HG03066 (cell line): Measurements from ENCODE around the gene L2HGDH.

Experiments
- ATAC-seq: cut with Tn5 transposase; IDR thresholded peaks from one replicate; pipeline ENCODE4 v1.9.1; 2021; ENCODE audit warnings: low read depth; ENCODE audit not compliant: unreplicated experiment

The L2HGDH gene

DNA sequence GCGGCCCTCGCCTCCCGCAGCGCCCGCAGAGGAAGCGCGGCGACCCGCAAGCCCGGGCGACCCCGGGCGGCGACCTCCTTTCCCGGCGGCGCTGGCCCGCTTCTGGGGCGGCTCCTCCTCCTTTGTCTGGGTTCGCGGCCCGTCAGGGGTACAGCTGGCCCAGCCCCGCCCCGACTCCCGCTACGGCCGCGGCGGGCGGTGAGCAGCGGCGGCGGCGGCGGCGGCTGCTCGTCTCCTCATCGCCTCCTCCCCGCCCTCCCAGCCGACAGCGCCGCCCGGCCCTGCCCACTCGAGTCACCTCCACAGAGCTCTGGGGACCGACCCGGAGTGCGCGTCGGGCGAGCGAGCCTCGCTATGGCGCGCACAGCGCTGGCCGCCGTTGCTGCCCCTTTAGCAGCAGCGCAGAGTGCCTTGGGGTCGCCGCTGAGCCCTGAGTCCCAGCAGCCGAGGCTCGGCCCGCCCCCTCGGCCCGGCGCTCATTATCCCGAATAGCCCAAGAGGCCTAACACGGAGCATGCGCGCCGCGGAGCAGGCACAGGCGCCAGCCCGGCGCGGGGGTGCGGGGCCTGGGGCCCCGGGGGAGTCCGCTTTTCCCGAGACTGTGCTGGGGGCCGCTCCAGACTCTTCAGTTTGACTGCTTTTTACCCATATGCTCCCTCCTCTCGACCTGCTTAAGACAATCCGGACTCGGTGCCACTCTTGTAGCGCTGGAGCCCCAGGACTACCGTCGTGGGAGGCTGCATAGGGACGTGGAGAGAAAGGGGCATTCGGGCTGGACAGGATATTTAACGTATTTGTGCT, 80.4 kb downstream of the L2HGDH start, which contains the start of gene SOS2:
Gene SOS2, minus strand, starts transcription at position 104 of the 801 bp plus-strand sequence. CDS start 295 bp downstream, outside the sequence.
- ATAC-seq = peak; percentile 80

DNA sequence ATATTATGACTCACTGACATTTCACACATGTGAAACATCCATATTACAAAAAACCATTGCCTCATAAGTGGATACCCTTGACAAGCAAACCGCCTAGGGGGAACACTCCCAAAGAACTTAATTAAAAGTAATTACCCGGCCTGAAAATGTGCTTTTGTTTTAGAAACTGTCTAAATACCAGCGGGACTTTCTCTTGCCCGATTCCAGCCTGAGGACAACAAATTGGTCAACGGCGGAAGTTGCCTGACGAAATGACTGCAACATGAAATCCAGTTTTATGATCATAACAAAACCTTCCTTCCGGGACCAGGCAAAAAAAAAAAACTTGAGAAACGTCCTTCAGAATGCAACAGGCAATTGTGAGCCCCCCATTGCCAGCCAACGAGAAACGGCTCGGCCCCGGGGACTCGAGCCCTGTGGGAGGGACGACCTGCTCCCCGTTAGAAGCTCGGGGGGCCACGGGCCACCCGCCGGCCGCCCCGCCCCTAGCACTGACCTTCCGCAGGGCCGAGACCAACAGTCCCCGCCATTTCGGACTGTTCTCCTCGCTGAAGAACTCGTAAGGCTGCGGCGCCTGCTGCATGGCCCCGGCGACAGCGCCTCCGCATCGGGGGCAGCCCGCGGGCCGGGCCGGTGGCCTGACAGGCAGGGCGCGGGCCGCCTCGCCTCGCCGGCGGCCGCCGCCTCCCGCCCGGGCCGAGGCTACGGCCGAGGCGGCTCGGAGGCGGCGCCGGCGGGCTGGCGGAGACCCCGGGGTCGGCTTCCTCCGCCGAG, 81.1 kb downstream of the L2HGDH start:
- peak; percentile 33 for ATAC-seq

DNA sequence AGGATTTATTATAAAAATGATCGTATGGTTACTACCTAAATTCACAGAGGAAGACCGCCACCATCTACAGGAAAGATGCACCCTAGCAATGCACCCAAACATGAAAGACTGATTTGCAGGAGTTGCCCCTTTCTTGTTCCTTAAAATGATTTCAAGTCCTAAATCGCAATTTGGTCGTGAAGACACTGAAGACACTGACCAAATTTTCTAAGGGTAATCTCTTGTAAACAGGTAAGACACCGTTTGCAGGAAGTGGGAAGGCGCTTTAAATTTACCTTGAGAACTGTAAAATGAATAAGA, 81.7 kb downstream of the L2HGDH start:
- no peak for ATAC-seq

DNA sequence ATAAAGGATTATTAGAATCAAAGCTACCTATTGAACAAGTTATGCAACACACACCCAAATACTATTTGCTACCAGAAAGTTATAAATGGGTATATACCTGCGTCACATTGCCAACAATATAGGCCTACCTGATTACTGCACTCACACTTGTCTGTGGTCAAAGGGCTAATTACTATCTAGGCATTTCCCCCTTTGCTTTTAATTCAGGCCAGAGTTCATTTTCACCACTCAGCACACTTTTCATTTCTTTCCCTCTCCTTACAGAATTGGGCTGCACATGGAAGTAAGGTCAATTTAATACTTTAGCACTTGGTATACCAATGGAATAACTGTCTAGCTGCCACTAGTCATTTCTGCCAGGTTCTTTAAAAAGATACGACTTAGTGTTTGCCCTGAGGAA, 82.3 kb downstream of the L2HGDH start:
- ATAC-seq = no peak

DNA sequence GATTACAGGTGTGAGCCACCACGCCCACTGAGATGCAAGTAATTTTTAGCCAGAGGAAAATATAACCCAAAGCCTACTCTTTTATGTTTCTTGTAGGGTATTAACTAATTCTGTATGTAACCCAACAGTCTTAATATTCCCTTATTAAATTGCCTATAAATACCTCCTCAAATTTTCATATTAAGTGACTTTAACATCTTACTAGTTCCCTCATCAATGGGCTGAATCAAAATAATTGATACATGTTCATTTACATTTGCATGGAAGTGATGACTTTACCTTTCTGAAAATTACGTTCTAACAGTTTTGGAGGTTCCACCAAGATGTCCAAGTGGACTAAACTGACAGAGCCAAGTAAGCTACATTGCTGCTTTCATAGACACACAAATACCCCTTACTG, 83.7 kb downstream of the L2HGDH start:
- ATAC-seq = no peak

DNA sequence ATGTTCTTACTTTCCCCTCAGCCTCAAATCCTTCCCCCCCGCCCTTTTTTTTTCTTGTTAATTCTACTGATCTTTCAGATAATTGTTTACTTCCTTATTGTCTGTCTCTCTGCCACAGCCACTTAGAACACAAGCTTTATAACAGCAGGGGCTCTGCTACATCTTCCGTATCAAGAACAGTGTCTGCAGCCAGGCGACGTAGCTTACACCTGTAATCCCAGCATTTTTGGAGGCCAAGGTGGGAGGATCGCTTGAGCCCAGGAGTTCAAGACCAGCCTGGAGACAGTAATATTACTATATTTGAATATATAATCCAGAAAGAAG, 86.1 kb downstream of the L2HGDH start:
- ATAC-seq = no peak

DNA sequence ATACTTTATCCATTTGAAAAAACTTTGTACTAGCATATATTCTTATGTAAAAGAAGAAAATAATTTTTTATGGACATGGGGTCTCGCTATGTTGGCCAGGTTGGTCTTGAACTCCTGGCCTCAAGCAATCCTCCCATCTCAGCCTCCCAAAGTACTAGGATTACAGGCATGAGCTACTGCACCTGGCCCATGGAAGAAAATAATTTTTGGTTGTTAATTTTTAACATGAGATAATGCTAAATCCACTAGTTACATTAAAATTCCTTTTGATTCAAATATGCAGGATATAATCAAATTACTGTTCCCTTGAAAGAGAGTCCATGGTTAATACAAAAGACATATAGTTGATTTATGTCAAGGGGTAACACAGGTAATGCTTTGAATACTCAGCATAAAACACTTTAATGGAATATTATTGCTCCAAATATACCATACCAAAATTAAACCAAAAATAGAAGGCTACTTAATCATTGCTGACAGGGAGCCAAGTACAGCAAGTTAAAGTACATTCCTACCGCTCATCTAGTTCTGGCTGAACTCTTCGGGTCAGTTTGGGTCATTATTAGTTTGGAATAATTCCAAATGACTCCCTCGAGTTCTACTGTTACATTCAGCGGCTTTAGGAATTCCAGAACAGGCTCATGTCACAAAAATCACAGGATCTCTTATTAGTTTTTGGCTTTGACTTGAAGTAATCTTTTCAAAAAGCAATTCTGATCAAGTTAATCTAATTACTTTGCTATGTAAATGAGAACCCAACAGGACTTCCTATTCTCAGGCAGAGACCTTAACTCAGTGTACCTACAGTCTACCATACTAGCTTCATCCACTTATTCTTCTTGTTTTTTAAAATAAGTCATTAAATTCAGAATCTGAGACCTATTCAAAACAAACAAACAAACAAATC, 86.7 kb downstream of the L2HGDH start:
- ATAC-seq = no peak

DNA sequence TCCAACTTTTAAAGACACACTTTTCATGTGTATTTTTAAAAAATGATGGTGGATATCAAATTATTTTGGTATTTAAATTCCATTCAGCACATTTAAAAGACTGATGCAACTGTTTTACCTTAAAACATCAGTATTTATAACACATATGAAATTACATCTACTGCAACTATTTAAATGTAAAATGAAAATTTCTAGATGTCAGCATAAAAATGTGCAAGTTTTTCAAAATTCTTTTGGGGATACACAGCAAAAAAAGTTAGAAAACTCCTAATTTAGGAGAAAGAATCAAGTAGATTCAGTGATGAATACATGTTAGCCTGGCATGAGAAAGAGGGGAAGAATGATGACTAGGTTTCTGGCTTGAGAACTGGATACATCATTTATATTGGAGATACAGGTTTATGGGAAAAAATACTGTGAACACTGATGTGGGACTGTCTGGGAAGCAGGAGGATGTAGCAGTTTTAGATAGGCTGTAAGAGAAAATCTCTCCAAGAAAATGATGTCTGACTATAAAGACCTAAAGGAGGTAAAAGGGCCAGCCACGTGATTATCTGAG, 89.9 kb downstream of the L2HGDH start:
- no peak for ATAC-seq

DNA sequence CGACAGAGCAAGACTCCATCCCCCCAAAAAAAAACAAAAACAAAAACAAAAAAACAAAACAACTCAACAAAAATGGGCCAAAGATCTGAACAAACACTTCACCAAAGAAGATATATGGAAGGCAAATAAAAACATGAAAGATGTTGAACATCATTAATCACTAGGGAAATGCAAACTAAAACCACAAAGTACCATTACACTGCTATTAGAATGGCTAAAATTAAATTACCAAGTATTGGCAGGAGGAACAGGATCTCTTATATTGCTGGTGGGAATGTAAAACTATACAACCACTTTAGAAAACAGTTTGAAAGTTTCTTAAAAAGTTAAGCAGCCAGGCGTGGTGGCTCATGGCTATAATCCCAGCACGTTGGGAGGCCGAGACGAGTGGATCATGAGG, 93.5 kb downstream of the L2HGDH start:
- no peak for ATAC-seq

DNA sequence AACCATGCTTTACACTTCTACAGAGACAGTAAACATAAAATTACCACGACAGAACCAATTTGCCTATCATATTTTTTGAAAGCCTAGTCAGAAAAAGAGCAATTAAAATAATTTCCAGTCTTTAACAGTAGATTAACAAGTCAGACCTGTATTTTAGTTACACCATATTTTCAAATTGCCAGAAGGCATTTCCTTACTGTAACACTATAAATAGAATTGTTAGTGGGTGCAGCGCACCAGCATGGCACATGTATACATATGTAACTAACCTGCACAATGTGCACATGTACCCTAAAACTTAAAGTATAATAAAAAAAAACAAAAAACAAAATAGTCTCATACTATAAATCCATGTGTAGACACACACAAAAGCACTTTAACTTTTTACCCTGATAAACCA, 96.6 kb downstream of the L2HGDH start:
- no peak for ATAC-seq

DNA sequence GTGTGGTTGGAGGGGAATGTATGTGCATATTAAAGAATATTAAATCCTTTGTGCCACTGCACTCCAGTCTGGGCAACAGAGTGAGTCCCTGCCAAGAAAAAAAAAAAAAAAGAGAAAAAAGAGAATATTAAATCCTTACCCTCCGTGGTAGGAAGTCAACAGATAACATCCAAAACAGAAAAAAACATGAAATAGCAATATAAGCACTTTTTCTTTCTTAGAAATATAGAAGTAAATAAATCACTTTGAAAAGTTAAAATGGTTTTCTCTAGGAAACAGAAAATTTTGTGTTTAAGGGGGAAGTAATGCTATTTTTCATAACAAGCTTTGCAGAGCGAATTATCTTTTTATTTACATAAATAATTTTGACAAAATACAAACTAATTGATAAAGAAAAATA, 98.2 kb downstream of the L2HGDH start:
- no peak for ATAC-seq

DNA sequence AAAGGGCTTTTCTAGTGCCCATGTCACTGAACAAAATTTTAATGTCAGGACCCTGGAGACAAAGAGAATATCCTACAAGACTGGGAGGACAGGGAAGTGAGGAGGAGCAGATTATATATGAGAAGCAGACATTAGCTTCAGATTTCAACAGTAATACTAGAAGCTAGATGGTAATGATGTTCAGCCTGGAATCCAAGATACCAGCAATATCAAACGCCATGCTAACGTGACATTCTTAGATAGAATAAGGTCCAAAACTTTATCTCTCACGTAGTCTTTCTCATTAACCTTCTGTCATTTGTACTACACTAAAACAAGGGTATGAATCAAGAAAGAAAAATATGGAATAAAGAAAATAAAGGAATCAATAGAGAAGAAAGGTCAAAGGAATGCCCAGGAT, 99.3 kb downstream of the L2HGDH start:
- no peak for ATAC-seq

DNA sequence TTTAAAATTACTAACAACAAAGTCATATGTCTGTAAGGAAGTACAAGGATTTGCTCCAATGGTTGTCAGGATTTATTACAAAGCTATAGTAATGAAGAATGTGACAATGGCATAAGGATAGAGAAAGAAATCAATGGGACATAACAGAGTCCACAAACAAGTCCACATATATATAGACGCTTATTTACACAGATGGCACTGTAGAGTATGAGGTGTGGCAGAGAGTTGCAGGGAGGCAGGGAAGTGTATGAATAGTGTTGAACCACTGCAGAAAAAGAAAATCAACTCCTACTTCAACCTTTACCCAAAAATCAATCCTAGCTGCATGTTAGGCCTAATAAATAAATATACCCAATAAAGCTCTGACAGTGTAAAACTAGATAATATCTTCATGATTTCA, 102.0 kb downstream of the L2HGDH start:
- no peak for ATAC-seq

DNA sequence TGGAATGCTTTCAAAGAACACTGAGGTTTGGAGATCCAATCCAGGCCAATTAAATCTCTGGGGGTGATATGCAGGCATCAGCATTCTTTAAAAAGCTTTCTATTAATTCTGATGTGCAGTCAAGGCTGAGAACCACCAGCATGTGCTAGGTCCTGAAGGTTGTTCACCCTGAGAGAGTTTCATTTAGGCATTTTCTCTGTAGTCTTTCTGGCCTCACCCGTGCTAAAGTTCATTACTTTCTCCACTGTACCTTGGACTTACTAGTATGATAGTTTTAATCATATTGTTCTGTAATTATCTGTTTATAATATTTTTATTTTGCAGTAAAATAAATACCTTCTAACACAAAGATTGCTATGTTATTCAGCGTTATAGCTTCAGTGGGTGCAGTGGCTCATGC, 113.5 kb downstream of the L2HGDH start:
- no peak for ATAC-seq

DNA sequence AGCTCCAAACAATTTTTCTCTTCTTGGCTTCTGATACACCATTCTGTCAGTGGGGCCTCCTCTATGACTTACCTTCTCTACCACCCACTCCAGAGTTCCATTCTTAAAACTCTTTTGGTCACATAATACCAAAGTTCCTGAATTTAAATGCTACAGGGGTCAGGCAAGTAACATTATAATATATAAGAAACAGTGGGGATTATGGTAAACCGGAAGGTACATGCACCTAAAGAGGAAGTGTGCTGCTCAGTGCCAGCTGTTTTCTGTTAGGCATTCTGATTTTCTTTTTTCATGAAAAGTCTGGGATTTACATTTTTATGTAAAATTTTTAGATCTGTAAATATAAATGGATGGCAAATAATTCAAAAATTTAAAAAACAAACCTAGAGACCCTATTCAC, 120.5 kb downstream of the L2HGDH start:
- no peak for ATAC-seq
